22Rv1 (cell line): ENCODE data around the gene XIST.

Experiments used
- H3K27ac ChIP-seq: fragments of 450-650 bp; 2 replicates; pipeline ENCODE4 v1.5.1; 2017
- ZFX ChIP-seq: fragments of 450-650 bp; IDR thresholded peaks from 2 replicates; pipeline ENCODE4 v1.6.1; 2017; ENCODE audit warnings: antibody characterized with exemption, borderline replicate concordance
- TF ChIP-seq, protein P1 (sequence below): fragments of 450-650 bp; IDR thresholded peaks from 2 replicates; pipeline ENCODE4 v1.5.1; 2017; ENCODE audit warnings: mild to moderate bottlenecking

Gene XIST

DNA sequence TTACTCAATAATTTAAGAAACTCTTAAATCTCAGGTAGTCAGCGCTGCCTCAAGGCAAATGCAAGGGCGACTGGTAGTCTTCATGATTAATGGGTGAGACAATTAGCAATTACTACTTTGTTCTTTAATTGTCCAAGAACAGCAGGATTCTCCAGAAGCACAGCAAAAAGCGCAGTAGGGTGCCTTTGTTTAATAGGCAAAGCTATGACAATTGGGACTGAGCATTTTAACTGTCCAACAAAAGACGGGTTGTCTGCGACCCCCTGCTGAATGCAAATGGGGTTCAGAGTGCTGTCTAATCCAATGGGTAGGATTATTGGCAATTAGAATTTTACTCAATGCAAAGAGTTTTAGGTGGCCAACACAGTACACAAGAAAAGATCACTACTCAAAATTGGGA is 3.4 kb downstream of the XIST start:
- no peak overlapping the region for H3K27ac ChIP-seq
- TF ChIP-seq, protein P1, sequence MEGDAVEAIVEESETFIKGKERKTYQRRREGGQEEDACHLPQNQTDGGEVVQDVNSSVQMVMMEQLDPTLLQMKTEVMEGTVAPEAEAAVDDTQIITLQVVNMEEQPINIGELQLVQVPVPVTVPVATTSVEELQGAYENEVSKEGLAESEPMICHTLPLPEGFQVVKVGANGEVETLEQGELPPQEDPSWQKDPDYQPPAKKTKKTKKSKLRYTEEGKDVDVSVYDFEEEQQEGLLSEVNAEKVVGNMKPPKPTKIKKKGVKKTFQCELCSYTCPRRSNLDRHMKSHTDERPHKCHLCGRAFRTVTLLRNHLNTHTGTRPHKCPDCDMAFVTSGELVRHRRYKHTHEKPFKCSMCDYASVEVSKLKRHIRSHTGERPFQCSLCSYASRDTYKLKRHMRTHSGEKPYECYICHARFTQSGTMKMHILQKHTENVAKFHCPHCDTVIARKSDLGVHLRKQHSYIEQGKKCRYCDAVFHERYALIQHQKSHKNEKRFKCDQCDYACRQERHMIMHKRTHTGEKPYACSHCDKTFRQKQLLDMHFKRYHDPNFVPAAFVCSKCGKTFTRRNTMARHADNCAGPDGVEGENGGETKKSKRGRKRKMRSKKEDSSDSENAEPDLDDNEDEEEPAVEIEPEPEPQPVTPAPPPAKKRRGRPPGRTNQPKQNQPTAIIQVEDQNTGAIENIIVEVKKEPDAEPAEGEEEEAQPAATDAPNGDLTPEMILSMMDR: no peak
- TF ChIP-seq ZFX: no peak

- H3K27ac ChIP-seq: no peak overlapping the region
- TF ChIP-seq ZFX: no peak
- TF ChIP-seq, protein P1: no peak
Observed at GRCh38 chrX:73847991-73848390, 4.5 kb downstream of the XIST start.

- TF ChIP-seq, protein P1: no peak
- no peak for TF ChIP-seq ZFX
- H3K27ac ChIP-seq: no peak overlapping the region
Observed at GRCh38 chrX:73847100-73847499, 5.4 kb downstream of the XIST start.

DNA sequence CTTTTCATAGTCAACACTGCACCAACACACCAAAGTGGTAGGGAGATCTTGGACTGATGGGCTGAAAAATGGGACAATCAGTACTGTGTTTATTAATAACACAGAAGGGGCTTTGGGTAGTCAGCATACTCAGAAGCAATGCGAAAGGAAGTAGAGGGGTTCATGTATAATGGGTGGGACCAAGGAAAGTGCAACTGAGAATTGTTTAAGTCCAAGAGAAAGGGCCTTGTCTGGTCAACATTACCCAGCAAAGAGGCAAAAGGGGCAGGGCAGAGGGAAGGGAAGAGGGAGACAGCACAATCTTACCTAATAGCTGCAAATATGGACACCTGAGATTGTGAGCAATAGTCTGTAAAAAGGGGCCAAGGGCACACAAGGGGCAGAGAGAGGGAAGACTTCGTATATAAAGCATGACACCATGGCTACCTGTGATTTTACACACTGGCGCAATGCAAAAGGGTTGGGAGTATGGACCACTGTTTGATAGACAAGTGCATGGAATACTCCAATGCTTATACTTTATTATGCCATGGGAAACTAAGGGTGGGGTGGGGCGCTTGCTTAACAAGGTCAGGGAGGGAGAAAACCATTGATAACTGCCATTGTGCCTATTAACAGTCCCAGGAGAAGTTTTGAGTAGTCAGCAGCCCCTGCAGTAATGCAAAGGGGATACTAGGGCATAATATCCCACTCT is 9.8 kb downstream of the XIST start:
- TF ChIP-seq, protein P1: no peak
- H3K27ac ChIP-seq: no peak overlapping the region

- no peak overlapping the region for H3K27ac ChIP-seq
- no peak for TF ChIP-seq ZFX
- TF ChIP-seq, protein P1: no peak
Observed at GRCh38 chrX:73841337-73841736, 11.2 kb downstream of the XIST start.

DNA sequence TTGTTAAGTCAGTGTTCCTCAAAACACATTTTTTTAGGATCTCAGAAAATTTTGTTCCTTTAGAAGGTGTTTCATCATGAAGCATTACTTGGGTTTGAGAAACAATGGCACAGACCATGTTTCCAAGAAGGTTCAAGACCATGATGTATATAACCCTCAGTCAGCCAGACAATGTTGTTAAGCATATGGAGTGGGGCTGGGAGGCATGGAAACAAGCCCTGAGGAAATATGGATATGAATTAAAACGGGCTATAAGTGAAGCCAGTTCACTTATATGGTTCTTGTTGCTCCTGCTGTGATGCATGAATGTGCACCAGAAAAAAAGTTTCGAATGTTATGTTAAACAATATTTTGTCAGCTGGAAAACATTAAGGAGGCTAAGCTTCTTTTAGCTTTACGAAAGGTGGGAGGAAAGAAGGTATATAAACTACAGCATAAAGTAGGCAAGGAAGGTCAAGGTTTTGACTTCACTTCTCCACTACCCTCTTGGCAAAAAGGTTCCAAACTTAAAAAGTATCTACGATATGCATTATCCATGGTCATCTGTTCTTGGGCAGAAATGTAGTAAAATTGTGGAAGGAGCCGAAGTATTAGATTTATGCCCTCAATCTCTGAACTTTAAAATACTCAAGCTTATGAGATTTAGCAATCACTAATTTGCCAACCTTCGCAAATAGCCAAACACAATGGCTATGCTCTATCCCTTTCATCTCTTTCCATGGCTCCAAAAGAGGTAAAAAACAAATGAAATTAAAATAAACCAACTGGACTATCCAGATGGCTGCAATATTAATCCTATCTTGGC is 12.2 kb downstream of the XIST start:
- no peak for TF ChIP-seq ZFX
- TF ChIP-seq, protein P1: no peak
- no peak overlapping the region for H3K27ac ChIP-seq

DNA sequence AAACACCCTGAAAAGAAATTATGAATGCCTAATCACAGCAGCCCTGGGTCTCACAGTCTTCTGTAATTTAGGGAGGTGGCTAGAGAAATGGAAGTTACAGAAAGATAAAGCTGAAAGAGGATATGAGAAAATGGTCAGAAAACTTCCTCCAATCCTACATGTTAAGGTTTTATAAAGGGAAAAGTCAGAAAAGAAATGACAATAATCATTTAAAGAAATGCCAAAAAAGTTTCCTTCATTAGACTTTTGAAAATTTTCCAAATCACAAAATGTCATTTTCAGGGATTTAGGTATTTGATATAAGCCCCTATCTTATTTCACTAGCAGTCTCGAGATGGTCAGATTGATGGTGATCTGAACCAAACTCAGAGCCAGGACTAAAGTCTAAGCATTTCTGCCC is 13.4 kb downstream of the XIST start:
- no peak overlapping the region for H3K27ac ChIP-seq
- no peak for TF ChIP-seq ZFX
- TF ChIP-seq, protein P1: no peak
